ENCODE results near the gene IFNGR2.
A peak's percentile ranks its signal among the peaks of the same experiment; 100 is the strongest.
"Not testable (repeated sequence)": the region's sequence is repeated elsewhere in the genome, so short reads cannot be mapped to it uniquely, and the experiment has no call there.

IFNGR2 gene

GRCh38 chr21:33370305-33370704, 32.9 kb upstream of the IFNGR2 start:
- no peak for DNase-seq
- ATAC-seq: no peak
- Mint-ChIP-seq H3K4me1 (peaks cover 13% of the 10 kb centered on the region), H3K36me3 (ENCODE audit: low read depth) (peaks cover 12% of the 10 kb centered on the region), H3K9me3 (peaks cover 27% of the 10 kb centered on the region), H3K27me3 (no peaks in the 10 kb centered on the region), H3K4me3 (no peak overlapping the region), H3K27ac (no peak overlapping the region)

GRCh38 chr21:33371366-33371765, 31.8 kb upstream of the IFNGR2 start:
- Mint-ChIP-seq H3K4me1 (peaks cover 15% of the 10 kb centered on the region), H3K27ac (no peak overlapping the region), H3K4me3 (no peak overlapping the region), H3K36me3 (ENCODE audit: low read depth) (peaks cover 12% of the 10 kb centered on the region), H3K27me3 (no peaks in the 10 kb centered on the region), H3K9me3 (peaks cover 22% of the 10 kb centered on the region)
- DNase-seq (no peak), ATAC-seq (no peak)

- peaks cover 5% of the 10 kb centered on the region for H3K36me3 Mint-ChIP-seq (ENCODE audit: low read depth)
- H3K27ac Mint-ChIP-seq: no peak overlapping the region
- H3K4me3 Mint-ChIP-seq: no peak overlapping the region
- H3K27me3 Mint-ChIP-seq: no peaks in the 10 kb centered on the region
- H3K9me3 Mint-ChIP-seq: peaks cover 10% of the 10 kb centered on the region
- ATAC-seq (no peak), DNase-seq (no peak)
- H3K4me1 Mint-ChIP-seq: peaks cover 15% of the 10 kb centered on the region
Measured at GRCh38 chr21:33372582-33372981, 30.6 kb upstream of the IFNGR2 start.

GRCh38 chr21:33373451-33373850, 29.8 kb upstream of the IFNGR2 start:
- Mint-ChIP-seq H3K27ac (no peak overlapping the region), H3K27me3 (no peaks in the 10 kb centered on the region), H3K4me1 (peaks cover 18% of the 10 kb centered on the region), H3K36me3 (ENCODE audit: low read depth) (peaks cover 2% of the 10 kb centered on the region), H3K9me3 (peaks cover 2% of the 10 kb centered on the region), H3K4me3 (no peak overlapping the region)
- DNase-seq (no peak), ATAC-seq (no peak)

- H3K27me3 Mint-ChIP-seq: no peaks in the 10 kb centered on the region
- H3K27ac Mint-ChIP-seq: no peak overlapping the region
- H3K4me1 Mint-ChIP-seq: peaks cover 20% of the 10 kb centered on the region
- DNase-seq (no peak), ATAC-seq (no peak)
- H3K36me3 Mint-ChIP-seq (ENCODE audit: low read depth): no peaks in the 10 kb centered on the region
- H3K4me3 Mint-ChIP-seq: no peak overlapping the region
- no peaks in the 10 kb centered on the region for H3K9me3 Mint-ChIP-seq
Measured at GRCh38 chr21:33374080-33374449, 29.1 kb upstream of the IFNGR2 start.

- H3K4me3 Mint-ChIP-seq: no peak overlapping the region
- DNase-seq (peak; percentile 58), ATAC-seq (peak; percentile 72)
- no peak overlapping the region for H3K27ac Mint-ChIP-seq
- no peaks in the 10 kb centered on the region for H3K27me3 Mint-ChIP-seq
- H3K9me3 Mint-ChIP-seq: no peaks in the 10 kb centered on the region
- no peaks in the 10 kb centered on the region for H3K36me3 Mint-ChIP-seq (ENCODE audit: low read depth)
- peaks cover 25% of the 10 kb centered on the region for H3K4me1 Mint-ChIP-seq
Measured at GRCh38 chr21:33374450-33375096, 28.6 kb upstream of the IFNGR2 start.

- Mint-ChIP-seq H3K36me3 (ENCODE audit: low read depth) (no peaks in the 10 kb centered on the region), H3K4me3 (no peak overlapping the region), H3K27ac (no peak overlapping the region), H3K9me3 (no peaks in the 10 kb centered on the region), H3K27me3 (no peaks in the 10 kb centered on the region), H3K4me1 (peaks cover 31% of the 10 kb centered on the region)
- no peak for ATAC-seq
- no peak for DNase-seq
Measured at GRCh38 chr21:33375101-33375644, 28.0 kb upstream of the IFNGR2 start.

GRCh38 chr21:33377221-33377920, 25.8 kb upstream of the IFNGR2 start:
- ATAC-seq (no peak), DNase-seq (no peak)
- Mint-ChIP-seq H3K9me3 (no peaks in the 10 kb centered on the region), H3K4me3 (no peak overlapping the region), H3K4me1 (peaks cover 53% of the 10 kb centered on the region), H3K27me3 (no peaks in the 10 kb centered on the region), H3K36me3 (ENCODE audit: low read depth) (no peaks in the 10 kb centered on the region), H3K27ac (peak overlapping the region; percentile 1)

- no peak overlapping the region for H3K4me3 Mint-ChIP-seq
- no peak for DNase-seq
- no peak for ATAC-seq
- H3K9me3 Mint-ChIP-seq: no peaks in the 10 kb centered on the region
- H3K36me3 Mint-ChIP-seq (ENCODE audit: low read depth): no peaks in the 10 kb centered on the region
- H3K27ac Mint-ChIP-seq: no peak overlapping the region
- peaks cover under 1% of the 10 kb centered on the region for H3K27me3 Mint-ChIP-seq
- peaks cover 60% of the 10 kb centered on the region for H3K4me1 Mint-ChIP-seq
Measured at GRCh38 chr21:33378081-33378480, 25.1 kb upstream of the IFNGR2 start.

- H3K4me3 Mint-ChIP-seq: peak overlapping the region; percentile 27
- not testable (repeated sequence) for H3K9me3 Mint-ChIP-seq; H3K36me3 Mint-ChIP-seq (ENCODE audit: low read depth); ATAC-seq; H3K27me3 Mint-ChIP-seq; DNase-seq
- peaks cover 69% of the 10 kb centered on the region for H3K4me1 Mint-ChIP-seq
- H3K27ac Mint-ChIP-seq: peak overlapping the region; percentile 68
Measured at GRCh38 chr21:33379934-33380333, 23.3 kb upstream of the IFNGR2 start.

GRCh38 chr21:33380483-33380998, 22.7 kb upstream of the IFNGR2 start:
- Mint-ChIP-seq H3K4me1 (peaks cover 69% of the 10 kb centered on the region), H3K27me3 (peaks cover 11% of the 10 kb centered on the region)

GRCh38 chr21:33381381-33381780, 21.8 kb upstream of the IFNGR2 start:
- Mint-ChIP-seq H3K4me1 (peaks cover 71% of the 10 kb centered on the region), H3K27ac (peak overlapping the region; percentile 89), H3K4me3 (peak overlapping the region; percentile 21), H3K27me3 (peaks cover 15% of the 10 kb centered on the region)
- not testable (repeated sequence) for DNase-seq; ATAC-seq; H3K9me3 Mint-ChIP-seq; H3K36me3 Mint-ChIP-seq (ENCODE audit: low read depth)

More at GRCh38 chr21:33380483-33380998, 22.7 kb upstream of the IFNGR2 start:
- Mint-ChIP-seq H3K36me3 (ENCODE audit: low read depth) (no peaks in the 10 kb centered on the region), H3K9me3 (no peaks in the 10 kb centered on the region), H3K4me3 (peak overlapping the region; percentile 27), H3K27ac (peak overlapping the region; percentile 68)
- DNase-seq: peak; percentile 91
- peak; percentile 86 for ATAC-seq

GRCh38 chr21:33383056-33383888, 19.9 kb upstream of the IFNGR2 start:
- ATAC-seq (peak; percentile 69), DNase-seq (peak; percentile 81)
- peaks cover 22% of the 10 kb centered on the region for H3K27me3 Mint-ChIP-seq
- H3K4me3 Mint-ChIP-seq: peak overlapping the region; percentile 72
- no peaks in the 10 kb centered on the region for H3K36me3 Mint-ChIP-seq (ENCODE audit: low read depth)
- peak overlapping the region; percentile 89 for H3K27ac Mint-ChIP-seq
- H3K9me3 Mint-ChIP-seq: no peaks in the 10 kb centered on the region
- H3K4me1 Mint-ChIP-seq: peaks cover 72% of the 10 kb centered on the region

- no peaks in the 10 kb centered on the region for H3K9me3 Mint-ChIP-seq
- DNase-seq (no peak), ATAC-seq (peak; percentile 37)
- H3K27me3 Mint-ChIP-seq: peaks cover 32% of the 10 kb centered on the region
- peak overlapping the region; percentile 57 for H3K4me3 Mint-ChIP-seq
- H3K4me1 Mint-ChIP-seq: peaks cover 61% of the 10 kb centered on the region
- H3K36me3 Mint-ChIP-seq (ENCODE audit: low read depth): no peaks in the 10 kb centered on the region
- H3K27ac Mint-ChIP-seq: peak overlapping the region; percentile 39
Measured at GRCh38 chr21:33384841-33385331, 18.3 kb upstream of the IFNGR2 start.
